ENCODE results near the gene VENTX. TPM values are rescaled to one million over a fixed set of nuclear protein-coding genes. Genes with fewer than 3 reads are reported as not detected.

The VENTX gene
- total RNA-seq, 1 experiment from 2014 or later, result not detected

DNA sequence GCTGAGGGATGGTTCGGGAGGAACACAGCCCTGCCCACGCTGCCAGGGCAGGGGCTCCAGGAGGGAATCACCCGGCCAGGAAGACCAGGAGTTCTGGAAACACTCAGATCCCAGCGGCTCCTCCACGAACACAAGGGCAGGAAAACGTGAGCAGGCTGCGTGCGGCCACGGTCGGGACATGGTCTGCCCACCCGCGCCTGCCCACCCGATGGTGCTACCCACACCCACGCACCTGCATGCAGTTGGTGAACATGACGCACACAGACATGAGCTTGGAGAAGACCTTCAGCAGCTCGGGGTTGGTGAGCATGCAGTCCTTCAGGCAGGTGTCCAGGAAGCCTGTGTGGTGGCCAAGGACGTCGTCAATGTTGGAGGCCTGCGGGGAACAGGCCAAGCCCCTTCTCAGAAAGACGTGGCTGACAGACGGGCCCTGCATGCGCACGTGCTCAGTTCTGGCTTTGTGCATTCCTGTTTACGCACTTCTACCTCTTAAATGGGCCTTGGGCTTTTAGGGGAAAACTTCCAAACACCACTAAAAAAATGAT is 45.3 kb downstream of the VENTX start:
- Histone ChIP-seq H3K4me3 (ENCODE audit: low read length) (no peak overlapping the region), H3K9ac (ENCODE audit: low read length) (no peak overlapping the region), H3K4me1 (ENCODE audit: insufficient read depth, low read length) (peaks cover 25% of the 10 kb centered on the region), H3K9me3 (ENCODE audit: low read length) (no peaks in the 10 kb centered on the region), H3K27me3 (ENCODE audit: low read length) (no peaks in the 10 kb centered on the region), H3F3A (ENCODE audit: low read length, unreplicated experiment) (peaks cover 4% of the 10 kb centered on the region), H3K27ac (ENCODE audit: low read length) (no peak overlapping the region), H3K79me2 (ENCODE audit: low read length) (no peaks in the 10 kb centered on the region; the same call in 1 of the 2 replicates), H4K20me1 (ENCODE audit: low read length) (no peaks in the 10 kb centered on the region), H3K4me2 (ENCODE audit: low read length) (no peak overlapping the region), H3K36me3 (ENCODE audit: low read depth, low read length) (peaks cover 15% of the 10 kb centered on the region; the same call in 1 of the 2 replicates), H2AFZ (ENCODE audit: low read length) (no peak overlapping the region), H3K9me2 (replicated peaks; ENCODE audit: low read length) (no peaks in the 10 kb centered on the region)
- no TSS peak for BruUV-seq (replicated peaks)
- TF ChIP-seq, protein P1, sequence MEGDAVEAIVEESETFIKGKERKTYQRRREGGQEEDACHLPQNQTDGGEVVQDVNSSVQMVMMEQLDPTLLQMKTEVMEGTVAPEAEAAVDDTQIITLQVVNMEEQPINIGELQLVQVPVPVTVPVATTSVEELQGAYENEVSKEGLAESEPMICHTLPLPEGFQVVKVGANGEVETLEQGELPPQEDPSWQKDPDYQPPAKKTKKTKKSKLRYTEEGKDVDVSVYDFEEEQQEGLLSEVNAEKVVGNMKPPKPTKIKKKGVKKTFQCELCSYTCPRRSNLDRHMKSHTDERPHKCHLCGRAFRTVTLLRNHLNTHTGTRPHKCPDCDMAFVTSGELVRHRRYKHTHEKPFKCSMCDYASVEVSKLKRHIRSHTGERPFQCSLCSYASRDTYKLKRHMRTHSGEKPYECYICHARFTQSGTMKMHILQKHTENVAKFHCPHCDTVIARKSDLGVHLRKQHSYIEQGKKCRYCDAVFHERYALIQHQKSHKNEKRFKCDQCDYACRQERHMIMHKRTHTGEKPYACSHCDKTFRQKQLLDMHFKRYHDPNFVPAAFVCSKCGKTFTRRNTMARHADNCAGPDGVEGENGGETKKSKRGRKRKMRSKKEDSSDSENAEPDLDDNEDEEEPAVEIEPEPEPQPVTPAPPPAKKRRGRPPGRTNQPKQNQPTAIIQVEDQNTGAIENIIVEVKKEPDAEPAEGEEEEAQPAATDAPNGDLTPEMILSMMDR (conservative IDR thresholded peaks at IDR 0.05; ENCODE audit: low read depth, low read length), result no peak
- ATAC-seq, result no peak
- no peak for DNase-seq
- ChIA-PET CTCF (no interaction called here), POLR2A (ENCODE audit: unreplicated experiment) (no interaction called here)
- intact Hi-C loops (cut with micrococcal nuclease), result no loop called here

DNA sequence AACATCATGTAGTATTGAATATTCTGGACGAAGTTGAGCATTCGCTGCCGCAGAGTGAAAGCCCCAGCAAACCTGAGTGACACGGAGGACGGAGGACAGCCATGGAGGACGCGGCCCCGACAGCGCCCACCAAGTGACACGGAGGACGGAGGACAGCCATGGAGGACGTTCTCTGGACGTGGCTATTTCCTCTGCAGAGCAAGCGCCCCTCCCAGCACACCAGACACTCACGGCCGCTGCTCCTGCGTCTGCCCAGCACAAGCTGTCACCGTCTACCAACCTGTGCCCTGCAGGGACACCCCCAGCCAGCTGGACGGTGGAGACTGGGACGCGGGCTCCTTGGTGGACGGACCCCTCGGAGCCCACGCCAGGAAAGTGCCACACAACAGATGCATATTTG is 46.3 kb downstream of the VENTX start:
- Histone ChIP-seq H3K9ac (ENCODE audit: low read length) (no peak overlapping the region), H2AFZ (ENCODE audit: low read length) (no peak overlapping the region), H3K79me2 (ENCODE audit: low read length) (no peaks in the 10 kb centered on the region; the same call in 1 of the 2 replicates), H3K9me3 (ENCODE audit: low read length) (no peaks in the 10 kb centered on the region), H3K4me1 (ENCODE audit: insufficient read depth, low read length) (peaks cover 15% of the 10 kb centered on the region), H3K9me2 (replicated peaks; ENCODE audit: low read length) (no peaks in the 10 kb centered on the region), H3K4me2 (ENCODE audit: low read length) (no peak overlapping the region), H3K27ac (ENCODE audit: low read length) (no peak overlapping the region), H3F3A (ENCODE audit: low read length, unreplicated experiment) (no peaks in the 10 kb centered on the region), H3K4me3 (ENCODE audit: low read length) (no peak overlapping the region), H3K27me3 (ENCODE audit: low read length) (no peaks in the 10 kb centered on the region), H3K36me3 (ENCODE audit: low read depth, low read length) (peaks cover 15% of the 10 kb centered on the region; the same call in 1 of the 2 replicates), H4K20me1 (ENCODE audit: low read length) (no peaks in the 10 kb centered on the region)
- ATAC-seq (no peak), DNase-seq (no peak)
- BruUV-seq (replicated peaks), result no TSS peak
- POLR2A ChIA-PET (ENCODE audit: unreplicated experiment), result no interaction called here
- intact Hi-C loops (cut with micrococcal nuclease), result no loop called here
- TF ChIP-seq EZH2 (IDR thresholded peaks at IDR 0.05; ENCODE audit: low read length, unreplicated experiment), result no peak
- TF ChIP-seq, protein P1 (conservative IDR thresholded peaks at IDR 0.05; ENCODE audit: low read depth, low read length), result no peak
- no peak for TF ChIP-seq EZH2phosphoT487 (IDR thresholded peaks at IDR 0.05; ENCODE audit: borderline replicate concordance, low read length)
- CTCF ChIA-PET, result no interaction called here

DNA sequence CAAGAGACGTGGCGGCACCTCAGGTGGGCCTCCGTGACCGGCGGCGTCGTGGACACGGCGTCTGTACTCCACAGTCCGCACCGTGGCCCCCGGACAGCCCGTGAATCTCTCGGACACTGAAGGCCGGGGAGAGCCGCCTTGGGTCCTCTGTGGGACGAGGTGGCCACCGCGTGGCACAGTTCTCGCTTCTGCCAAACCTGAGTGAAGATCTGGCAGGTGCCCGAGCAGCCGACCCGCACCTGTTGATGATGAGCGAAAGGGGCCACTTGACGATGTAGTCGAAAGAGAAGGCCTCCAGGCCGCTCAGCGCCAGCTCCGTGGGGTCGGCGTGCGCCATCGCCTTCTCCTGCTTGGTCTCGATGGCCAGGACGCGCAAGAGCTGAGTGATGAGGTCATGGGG is 47.6 kb downstream of the VENTX start:
- Histone ChIP-seq H3K79me2 (ENCODE audit: low read length) (no peaks in the 10 kb centered on the region; the same call in 1 of the 2 replicates), H3K4me3 (ENCODE audit: low read length) (no peak overlapping the region), H3K4me2 (ENCODE audit: low read length) (no peak overlapping the region), H4K20me1 (ENCODE audit: low read length) (no peaks in the 10 kb centered on the region), H3F3A (ENCODE audit: low read length, unreplicated experiment) (no peaks in the 10 kb centered on the region), H3K36me3 (ENCODE audit: low read depth, low read length) (peaks cover 15% of the 10 kb centered on the region; the same call in 1 of the 2 replicates), H3K27ac (ENCODE audit: low read length) (no peak overlapping the region), H3K4me1 (ENCODE audit: insufficient read depth, low read length) (peaks cover 3% of the 10 kb centered on the region), H2AFZ (ENCODE audit: low read length) (no peak overlapping the region), H3K9ac (ENCODE audit: low read length) (no peak overlapping the region), H3K9me3 (ENCODE audit: low read length) (no peaks in the 10 kb centered on the region), H3K9me2 (replicated peaks; ENCODE audit: low read length) (no peaks in the 10 kb centered on the region), H3K27me3 (ENCODE audit: low read length) (no peaks in the 10 kb centered on the region)
- intact Hi-C loops (cut with micrococcal nuclease), result no loop called here
- BruUV-seq (replicated peaks), result no TSS peak
- DNase-seq (no peak), ATAC-seq (no peak)
- TF ChIP-seq, protein P1 (conservative IDR thresholded peaks at IDR 0.05; ENCODE audit: low read depth, low read length), result no peak
- TF ChIP-seq EZH2 (IDR thresholded peaks at IDR 0.05; ENCODE audit: low read length, unreplicated experiment) (no peak), EZH2phosphoT487 (IDR thresholded peaks at IDR 0.05; ENCODE audit: borderline replicate concordance, low read length) (no peak)
- ChIA-PET POLR2A (ENCODE audit: unreplicated experiment) (no interaction called here), CTCF (no interaction called here)

All from PC-3 (cell line).